Measurements from ENCODE around the gene DUSP8.
A peak's percentile ranks its signal among the peaks of the same experiment; 100 is the strongest.
"Not testable (repeated sequence)": the region's sequence is repeated elsewhere in the genome, so short reads cannot be mapped to it uniquely, and the experiment has no call there.

Gene DUSP8

GRCh38 chr11:1516273-1517067, 55.6 kb downstream of the DUSP8 start:
- TF ChIP-seq, protein P1, sequence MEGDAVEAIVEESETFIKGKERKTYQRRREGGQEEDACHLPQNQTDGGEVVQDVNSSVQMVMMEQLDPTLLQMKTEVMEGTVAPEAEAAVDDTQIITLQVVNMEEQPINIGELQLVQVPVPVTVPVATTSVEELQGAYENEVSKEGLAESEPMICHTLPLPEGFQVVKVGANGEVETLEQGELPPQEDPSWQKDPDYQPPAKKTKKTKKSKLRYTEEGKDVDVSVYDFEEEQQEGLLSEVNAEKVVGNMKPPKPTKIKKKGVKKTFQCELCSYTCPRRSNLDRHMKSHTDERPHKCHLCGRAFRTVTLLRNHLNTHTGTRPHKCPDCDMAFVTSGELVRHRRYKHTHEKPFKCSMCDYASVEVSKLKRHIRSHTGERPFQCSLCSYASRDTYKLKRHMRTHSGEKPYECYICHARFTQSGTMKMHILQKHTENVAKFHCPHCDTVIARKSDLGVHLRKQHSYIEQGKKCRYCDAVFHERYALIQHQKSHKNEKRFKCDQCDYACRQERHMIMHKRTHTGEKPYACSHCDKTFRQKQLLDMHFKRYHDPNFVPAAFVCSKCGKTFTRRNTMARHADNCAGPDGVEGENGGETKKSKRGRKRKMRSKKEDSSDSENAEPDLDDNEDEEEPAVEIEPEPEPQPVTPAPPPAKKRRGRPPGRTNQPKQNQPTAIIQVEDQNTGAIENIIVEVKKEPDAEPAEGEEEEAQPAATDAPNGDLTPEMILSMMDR (IDR thresholded peaks at IDR 0.05; ENCODE audit: borderline replicate concordance, control extremely low read depth, extremely low read depth, insufficient read depth, missing control alignments) = no peak
- DNase-seq (ENCODE audit: low spot score) = no peak
- in situ Hi-C loops (cut with MboI; ENCODE audit: low sequenced_read_pairs, unreplicated experiment) = no loop called here

- DNase-seq (ENCODE audit: low spot score) = peak; percentile 92
- TF ChIP-seq, protein P1 (IDR thresholded peaks at IDR 0.05; ENCODE audit: borderline replicate concordance, control extremely low read depth, extremely low read depth, insufficient read depth, missing control alignments) = peak; percentile 98
- in situ Hi-C loops (cut with MboI; ENCODE audit: low sequenced_read_pairs, unreplicated experiment) = no loop called here
These were observed 56.7 kb downstream of the DUSP8 start for GRCh38 chr11:1515082-1516060.

- in situ Hi-C loops (cut with MboI; ENCODE audit: low sequenced_read_pairs, unreplicated experiment) = no loop called here
- no peak for DNase-seq (ENCODE audit: low spot score)
- TF ChIP-seq, protein P1 (IDR thresholded peaks at IDR 0.05; ENCODE audit: borderline replicate concordance, control extremely low read depth, extremely low read depth, insufficient read depth, missing control alignments) = no peak
These were observed 57.6 kb downstream of the DUSP8 start for GRCh38 chr11:1514336-1515061.

GRCh38 chr11:1513326-1514296, 58.5 kb downstream of the DUSP8 start:
- TF ChIP-seq, protein P1 (IDR thresholded peaks at IDR 0.05; ENCODE audit: borderline replicate concordance, control extremely low read depth, extremely low read depth, insufficient read depth, missing control alignments) = no peak
- in situ Hi-C loops (cut with MboI; ENCODE audit: low sequenced_read_pairs, unreplicated experiment) = no loop called here
- no peak for DNase-seq (ENCODE audit: low spot score)

DNA sequence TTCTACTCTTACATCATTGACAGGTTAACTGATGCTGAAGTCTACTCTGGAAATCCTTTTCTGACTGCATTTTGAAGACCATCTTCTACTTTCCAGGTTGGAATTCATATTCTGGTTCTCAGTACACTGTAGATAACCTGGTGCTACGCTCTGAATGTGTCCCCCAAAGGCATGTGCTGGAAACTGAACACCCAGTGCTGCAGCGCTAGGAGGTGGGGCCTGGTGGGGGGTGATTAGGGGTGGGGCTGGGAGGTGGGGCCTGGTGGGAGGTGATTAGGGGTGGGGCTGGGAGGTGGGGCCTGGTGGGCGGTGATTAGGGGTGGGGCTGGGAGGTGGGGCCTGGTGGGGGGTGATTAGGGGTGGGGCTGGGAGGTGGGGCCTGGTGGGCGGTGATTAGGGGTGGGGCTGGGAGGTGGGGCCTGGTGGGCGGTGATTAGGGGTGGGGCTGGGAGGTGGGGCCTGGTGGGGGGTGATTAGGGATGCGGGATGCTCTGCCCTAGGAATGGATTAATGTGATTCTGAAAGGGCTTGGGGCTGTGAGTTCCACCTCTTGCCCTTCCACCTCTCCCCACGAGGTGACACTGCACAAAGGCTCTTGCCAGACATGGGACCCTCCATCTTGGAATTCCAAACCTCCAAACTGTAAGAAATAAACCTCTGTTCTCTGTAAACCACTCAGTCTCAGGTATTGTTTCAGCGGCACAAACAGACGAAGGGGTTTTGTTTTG, 59.4 kb downstream of the DUSP8 start:
- in situ Hi-C loops (cut with MboI; ENCODE audit: low sequenced_read_pairs, unreplicated experiment); DNase-seq (ENCODE audit: low spot score): not testable (repeated sequence)

Data from GM13976 (cell line).